Measurements from ENCODE around the gene HUS1. TPM values are rescaled to one million over a fixed set of nuclear protein-coding genes. Genes with fewer than 3 reads are reported as not detected.

Gene HUS1
- total and polyA plus RNA-seq, 4 donors: 16.8 to 20.8 (median 19.2) TPM

GRCh38 chr7:47915616-47915976 lies 63.8 kb downstream of the HUS1 start:
- no peak overlapping the region for H3K27ac ChIP-seq (ENCODE audit: low read depth, low read length)

DNA sequence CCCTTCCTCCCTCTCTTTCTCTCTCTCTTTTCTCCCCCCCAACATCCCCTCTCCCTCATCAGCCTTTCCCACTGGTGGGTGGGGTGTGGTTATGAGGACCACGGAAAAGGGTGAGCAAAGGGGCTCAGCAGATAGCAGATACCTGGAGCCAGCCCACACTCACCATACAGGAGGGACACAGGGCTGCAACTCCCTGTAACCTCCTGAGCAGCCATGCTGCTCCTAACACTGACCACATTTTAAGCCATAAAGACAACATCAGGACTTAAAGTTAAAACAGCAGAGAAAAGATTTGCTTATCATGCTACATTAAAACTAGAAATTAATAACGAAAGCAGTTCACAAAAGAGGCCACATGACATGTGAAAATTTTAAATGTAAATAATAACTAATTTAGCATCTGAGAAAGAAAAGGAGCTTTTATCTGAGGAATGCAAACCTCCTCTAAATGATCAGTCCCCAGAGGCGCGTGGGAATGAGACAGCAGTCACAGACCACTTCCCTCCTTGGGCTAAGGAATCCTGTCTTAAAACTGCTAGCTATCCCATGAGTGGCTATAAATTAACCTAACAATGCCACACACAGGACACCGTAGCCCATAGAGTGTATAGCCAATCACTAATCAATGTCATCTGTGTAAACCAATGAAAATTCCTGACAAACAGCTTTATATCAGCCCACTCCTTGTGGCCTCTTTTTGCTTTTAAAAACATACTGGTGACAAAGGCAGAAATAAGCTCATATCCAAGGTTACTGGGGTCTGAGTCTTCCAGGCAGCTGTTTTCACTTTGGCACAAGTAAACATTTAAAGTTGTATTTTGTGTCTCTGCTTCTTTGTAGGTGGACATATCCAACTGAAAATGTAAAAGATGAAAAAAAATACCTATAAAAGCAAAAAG lies 64.4 kb downstream of the HUS1 start:
- Histone ChIP-seq H3K4me3 (ENCODE audit: low read depth, low read length) (no peak overlapping the region), H3K27ac (ENCODE audit: low read depth, low read length) (no peak overlapping the region), H3K9me3 (ENCODE audit: control insufficient read depth, insufficient read depth, low read length) (no peaks in the 10 kb centered on the region), H3K36me3 (ENCODE audit: control insufficient read depth, insufficient read depth, low read length) (no peaks in the 10 kb centered on the region), H3K4me1 (ENCODE audit: control insufficient read depth, insufficient read depth, low read length) (no peaks in the 10 kb centered on the region), H3K27me3 (ENCODE audit: control insufficient read depth, insufficient read depth, low read length) (no peaks in the 10 kb centered on the region)
- WGBS (ENCODE audit: insufficient coverage): 22% methylated on average over 3 of the region's 5 CpGs
- no peak for DNase-seq (ENCODE audit: low read depth in 4 of 6, low spot score in 6 of 6)

More at GRCh38 chr7:47915616-47915976, 63.8 kb downstream of the HUS1 start:
- Histone ChIP-seq H3K4me1 (ENCODE audit: control insufficient read depth, insufficient read depth, low read length) (no peaks in the 10 kb centered on the region), H3K27me3 (ENCODE audit: control insufficient read depth, insufficient read depth, low read length) (no peaks in the 10 kb centered on the region), H3K4me3 (ENCODE audit: low read depth, low read length) (no peak overlapping the region), H3K9me3 (ENCODE audit: control insufficient read depth, insufficient read depth, low read length) (no peaks in the 10 kb centered on the region), H3K36me3 (ENCODE audit: control insufficient read depth, insufficient read depth, low read length) (no peaks in the 10 kb centered on the region)
- DNase-seq (ENCODE audit: low read depth in 4 of 6, low spot score in 6 of 6): no peak
- no CpG with 5 or more reads among the region's 2 CpGs for WGBS (ENCODE audit: insufficient coverage)

Other genes starting within 250 kb of the HUS1 start
- gene PKD1L1, start 31.1 kb downstream of the HUS1 start, total RNA-seq: under 1 TPM; 0.44 to 0.79 TPM
- 1 to 10 TPM; 1.4 TPM for gene PKD1L1, start 31.1 kb downstream of the HUS1 start, polyA plus RNA-seq (ENCODE audit: insufficient read length in 2 of 2)
- under 1 TPM in 1 of 2 donors, not detected in 1; 0.40 TPM for gene SUN3, start 49.5 kb upstream of the HUS1 start, total RNA-seq
- 1 to 10 TPM in 1 of 2 donors, not detected in 1; 1.4 TPM for gene SUN3, start 49.5 kb upstream of the HUS1 start, polyA plus RNA-seq (ENCODE audit: insufficient read length in 2 of 2)
- gene C7orf57, start 55.9 kb upstream of the HUS1 start, total RNA-seq: 1 to 10 TPM; 1.8 to 7.9 TPM
- 1 to 10 TPM; 4.5 to 4.7 TPM for gene C7orf57, start 55.9 kb upstream of the HUS1 start, polyA plus RNA-seq (ENCODE audit: insufficient read length in 2 of 2)
- gene UPP1, start 109.7 kb upstream of the HUS1 start, total RNA-seq: 10 to 100 TPM in 1 of 2 donors, 1 to 10 TPM in 1; 9.7 to 10.9 TPM
- 10 to 100 TPM; 55.4 to 85.6 TPM for gene UPP1, start 109.7 kb upstream of the HUS1 start, polyA plus RNA-seq (ENCODE audit: insufficient read length in 2 of 2)
- 1 to 10 TPM in 1 of 2 donors, under 1 TPM in 1; 0.66 to 5.8 TPM for gene ABCA13, start 191.8 kb upstream of the HUS1 start, total RNA-seq
- under 1 TPM; 0.33 to 0.78 TPM for gene ABCA13, start 191.8 kb upstream of the HUS1 start, polyA plus RNA-seq (ENCODE audit: insufficient read length in 2 of 2)

Data from spinal cord (tissue), 10 donors.